IMR-90 (cell line): ENCODE measurements around the gene ZNF416. TPM values are rescaled to one million over a fixed set of nuclear protein-coding genes. Genes with fewer than 3 reads are reported as not detected.

Source experiments
- ATAC-seq: fragments of 200-7000 bp; cut with Tn5 transposase; 2 replicates; pipeline ENCODE4 v1.9.1; 2020; ENCODE audit warnings: low read depth, mild to moderate bottlenecking, moderate library complexity
- BruUV-seq: library from RNA; stranded (reverse); fragments of 400-500 nt; replicated peaks from 2 replicates; lab custom pipeline; 2021; lab: Mats Ljungman, UMichigan
- CTCF ChIA-PET: fragments of 300-600 bp; formaldehyde crosslinking; extraction: SDS; loops from one replicate; lab custom pipeline; 2021; ENCODE audit warnings: antibody characterized with exemption; lab: Yijun Ruan, JAX
- POLR2A ChIA-PET: fragments of 300-600 bp; sonication (Branson Sonifier 250); formaldehyde crosslinking; loops from one replicate; lab custom pipeline; 2022; ENCODE audit warnings: antibody characterized with exemption; ENCODE audit not compliant: unreplicated experiment; lab: Charles Lee
- DNase-seq: peaks from one replicate; pipeline ENCODE4 v3.0.0; 2013
- H2AFZ ChIP-seq: replicated peaks from 2 replicates; pipeline ENCODE3; 2013; ENCODE audit warnings: low read length, mild to moderate bottlenecking; ENCODE audit not compliant: poor library complexity
- H2AK5ac ChIP-seq: 2 replicates; pipeline ENCODE4 v1.6.1; 2013; ENCODE audit warnings: low read depth, low read length, inconsistent platforms
- H2AK9ac ChIP-seq: replicated peaks from 2 replicates; pipeline ENCODE3; 2013; ENCODE audit warnings: mild to moderate bottlenecking, low read depth, low read length, moderate library complexity; ENCODE audit not compliant: poor library complexity
- H2BK120ac ChIP-seq: 2 replicates; pipeline ENCODE4 v1.6.1; 2013; ENCODE audit warnings: low read depth, low read length, inconsistent platforms
- H2BK15ac ChIP-seq: 3 replicates; pipeline ENCODE4 v1.6.1; 2013; ENCODE audit warnings: low read depth, low read length, inconsistent platforms
- H2BK20ac ChIP-seq: 2 replicates; pipeline ENCODE4 v1.6.1; 2013; ENCODE audit warnings: low read depth, mild to moderate bottlenecking, inconsistent platforms, low read length, moderate library complexity
- H2BK5ac ChIP-seq: 2 replicates; pipeline ENCODE4 v1.6.1; 2013; ENCODE audit warnings: mild to moderate bottlenecking, low read depth, low read length, inconsistent platforms; ENCODE audit not compliant: poor library complexity, severe bottlenecking
- H3K14ac ChIP-seq: replicated peaks from 2 replicates; pipeline ENCODE4 v1.6.1; 2013; ENCODE audit warnings: low read depth, low read length, inconsistent platforms
- H3K18ac ChIP-seq: 2 replicates; pipeline ENCODE4 v1.6.1; 2013; ENCODE audit warnings: low read depth, low read length, control low read depth
- H3K23ac ChIP-seq: 2 replicates; pipeline ENCODE4 v1.6.1; 2013; ENCODE audit warnings: low read depth, low read length, inconsistent platforms
- H3K27ac ChIP-seq: 2 replicates; pipeline ENCODE4 v1.5.1; 2013; ENCODE audit warnings: mild to moderate bottlenecking, control low read depth, low read length; ENCODE audit not compliant: insufficient read depth
- H3K27me3 ChIP-seq: 2 replicates; pipeline ENCODE4 v1.6.1; 2013; ENCODE audit warnings: low read length; ENCODE audit not compliant: control insufficient read depth, insufficient read depth
- H3K36me3 ChIP-seq: 2 replicates; pipeline ENCODE4 v1.6.1; 2013; ENCODE audit warnings: low read length, mixed read lengths; ENCODE audit not compliant: control insufficient read depth, insufficient read depth
- H3K4ac ChIP-seq: 2 replicates; pipeline ENCODE4 v1.6.1; 2013; ENCODE audit warnings: low read depth, low read length, inconsistent platforms
- H3K4me1 ChIP-seq: 2 replicates; pipeline ENCODE4 v1.6.1; 2013; ENCODE audit warnings: low read length, mixed read lengths; ENCODE audit not compliant: control insufficient read depth, insufficient read depth
- H3K4me2 ChIP-seq: 2 replicates; pipeline ENCODE4 v1.6.1; 2013; ENCODE audit warnings: low read depth, mild to moderate bottlenecking, control low read depth, low read length, moderate library complexity
- H3K4me3 ChIP-seq: 2 replicates; pipeline ENCODE4 v1.5.1; 2013; ENCODE audit warnings: low read depth, mild to moderate bottlenecking, control low read depth, low read length, moderate library complexity; ENCODE audit not compliant: insufficient read depth
- H3K56ac ChIP-seq: 2 replicates; pipeline ENCODE4 v1.6.1; 2013; ENCODE audit warnings: low read length, inconsistent platforms; ENCODE audit not compliant: insufficient read depth; ENCODE audit errors: extremely low read depth
- H3K79me1 ChIP-seq, 2 experiments: 2 replicates each; pipeline ENCODE4 v1.6.1; 2013; ENCODE audit warnings: low read length in 2 of 2, inconsistent platforms in 1 of 2, low read depth in 1 of 2
- H3K9ac ChIP-seq: 2 replicates; pipeline ENCODE4 v1.6.1; 2013; ENCODE audit warnings: low read depth, low read length, control low read depth
- H3K9me1 ChIP-seq: 2 replicates; pipeline ENCODE4 v1.6.1; 2013; ENCODE audit warnings: low read length, inconsistent platforms; ENCODE audit not compliant: insufficient read depth
- H3K9me3 ChIP-seq: 2 replicates; pipeline ENCODE4 v1.6.1; 2013; ENCODE audit warnings: low read length; ENCODE audit not compliant: control insufficient read depth, insufficient read depth
- H4K20me1 ChIP-seq: 2 replicates; pipeline ENCODE4 v1.6.1; 2013; ENCODE audit warnings: low read length, inconsistent platforms; ENCODE audit not compliant: insufficient read depth
- H4K5ac ChIP-seq: 2 replicates; pipeline ENCODE4 v1.6.1; 2013; ENCODE audit warnings: mild to moderate bottlenecking, low read depth, low read length, control low read depth
- H4K8ac ChIP-seq, 2 experiments: 2 replicates each; pipeline ENCODE4 v1.6.1; 2013; ENCODE audit warnings: low read depth in 2 of 2, low read length in 2 of 2, control low read depth in 1 of 2, inconsistent platforms in 1 of 2
- H4K91ac ChIP-seq: 2 replicates; pipeline ENCODE4 v1.6.1; 2013; ENCODE audit warnings: low read depth, low read length, inconsistent platforms; ENCODE audit not compliant: insufficient read depth
- BHLHE40 ChIP-seq: fragments of 150-350 bp; IDR thresholded peaks from 2 replicates; pipeline ENCODE4 v1.6.1; 2016; ENCODE audit warnings: mild to moderate bottlenecking, low read depth, low read length
- CEBPB ChIP-seq: IDR thresholded peaks from 2 replicates; pipeline ENCODE4 v1.6.1; 2012; ENCODE audit warnings: low read depth, low read length, improper control_type of control experiment
- CHD1 ChIP-seq: IDR thresholded peaks from 2 replicates; pipeline ENCODE4 v1.6.1; 2012; ENCODE audit warnings: low read depth, low read length, improper control_type of control experiment
- CTCF ChIP-seq: conservative IDR thresholded peaks from 2 replicates; pipeline ENCODE4 v1.5.1; 2012; ENCODE audit warnings: mild to moderate bottlenecking, low read depth, low read length, improper control_type of control experiment
- ELK1 ChIP-seq: fragments of 150-350 bp; IDR thresholded peaks from 2 replicates; pipeline ENCODE4 v1.6.1; 2016; ENCODE audit warnings: low read depth, mild to moderate bottlenecking, low read length, moderate library complexity, borderline replicate concordance
- MAFK ChIP-seq: IDR thresholded peaks from 2 replicates; pipeline ENCODE4 v1.6.1; 2012; ENCODE audit warnings: low read depth, low read length, improper control_type of control experiment
- MAZ ChIP-seq: IDR thresholded peaks from 2 replicates; pipeline ENCODE4 v1.6.1; 2012; ENCODE audit warnings: low read depth, mild to moderate bottlenecking, low read length, improper control_type of control experiment, moderate library complexity, borderline replicate concordance
- RFX5 ChIP-seq: IDR thresholded peaks from 2 replicates; pipeline ENCODE4 v1.8.0; 2012; ENCODE audit warnings: low read depth, mild to moderate bottlenecking, low read length, moderate library complexity
- USF2 ChIP-seq: fragments of 150-350 bp; IDR thresholded peaks from 2 replicates; pipeline ENCODE4 v1.6.1; 2017; ENCODE audit warnings: mild to moderate bottlenecking, antibody characterized with exemption, low read length, low read depth
- dilution Hi-C: fragments of 300-500 bp; cut with HindIII; formaldehyde crosslinking; loops from one replicate; pipeline ENCODE4 v1.14.3; 2018; ENCODE audit warnings: low sequenced_read_pairs; ENCODE audit not compliant: unreplicated experiment
- in situ Hi-C: fragments of 300-500 bp; cut with MboI; formaldehyde crosslinking; loops from 3 replicates; pipeline ENCODE4 v1.14.3; 2019; ENCODE audit warnings: low sequenced_read_pairs, inconsistent platforms, mixed read lengths
- intact Hi-C: fragments of 100-400 bp; cut with micrococcal nuclease; formaldehyde crosslinking; loops from 2 replicates; pipeline ENCODE4 v1.10.0; 2022
- polyA plus RNA-seq, 3 experiments: library from polyadenylated mRNA; depleted of rRNA; stranded (reverse); fragments of >200 nt; gene quantifications; 2 replicates each; pipeline ENCODE4 v1.2.3, GENCODE V29; 2012; ENCODE audit warnings: low replicate concordance in 1 of 3
- total RNA-seq: library from RNA; depleted of rRNA; stranded (reverse); fragments of >200 nt; gene quantifications from 2 replicates; pipeline ENCODE4 v1.2.3, GENCODE V29; 2012

Gene ZNF416
- total and polyA plus RNA-seq, 2 of the 4 experiments (the other 2 are of a cell fraction): 2.6 to 8.1 TPM

DNA sequence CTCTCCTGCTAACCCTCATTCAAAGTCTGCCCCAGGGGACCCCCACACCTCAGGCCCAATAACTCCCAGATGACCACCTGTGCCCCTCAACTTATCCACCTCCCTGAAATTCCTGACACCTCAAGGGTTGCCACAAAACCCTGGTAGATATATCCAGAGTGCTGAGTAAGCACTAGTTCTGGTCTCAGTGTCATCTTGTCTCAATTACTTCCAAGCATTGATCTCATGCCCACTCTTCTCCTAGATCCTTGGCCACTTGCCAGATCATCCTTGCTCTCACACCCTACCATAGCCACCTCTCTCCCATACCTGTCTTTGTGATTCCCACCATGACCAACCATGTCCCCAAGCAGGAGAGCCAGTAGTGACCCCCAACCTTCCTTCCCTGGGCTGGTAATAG is 2.0 kb downstream of the ZNF416 start:
- Histone ChIP-seq H3K9ac (no peak overlapping the region), H3K4me2 (no peak overlapping the region), H3K27ac (no peak overlapping the region), H2BK120ac (no peak overlapping the region), H3K4me3 (no peak overlapping the region), H2BK5ac (no peak overlapping the region), H3K18ac (no peak overlapping the region), H4K91ac (no peak overlapping the region), H2AK5ac (no peak overlapping the region), H3K56ac (no peak overlapping the region), H2AK9ac (no peak overlapping the region), H4K20me1 (no peaks in the 10 kb centered on the region), H4K5ac (no peak overlapping the region), H3K23ac (no peak overlapping the region), H3K14ac (no peak overlapping the region), H3K9me3 (peaks cover 60% of the 10 kb centered on the region), H3K36me3 (peaks cover 56% of the 10 kb centered on the region), H4K8ac (no peak overlapping the region), H2AFZ (no peak overlapping the region), H3K4me1 (no peaks in the 10 kb centered on the region), H3K79me1 (peaks cover 29% of the 10 kb centered on the region in 2 experiments), H2BK15ac (no peak overlapping the region), H3K27me3 (no peaks in the 10 kb centered on the region), H3K9me1 (peaks cover 5% of the 10 kb centered on the region; the same call in 1 of the 2 replicates), H2BK20ac (no peak overlapping the region), H3K4ac (no peak overlapping the region)
- intact Hi-C loops: no loop called here
- no TSS peak for BruUV-seq
- dilution Hi-C loops: no loop called here
- no peak for DNase-seq
- in situ Hi-C loops: no loop called here
- ChIA-PET POLR2A (no interaction called here), CTCF (no interaction called here)
- no peak for ATAC-seq
- TF ChIP-seq MAFK: peak; percentile 57; the same call in 1 of the 2 replicates
- TF ChIP-seq BHLHE40: no peak
- no peak for TF ChIP-seq CHD1
- TF ChIP-seq CTCF: no peak
- TF ChIP-seq CEBPB: no peak
- TF ChIP-seq MAZ: no peak
- TF ChIP-seq RFX5: no peak
- no peak for TF ChIP-seq USF2
- TF ChIP-seq ELK1: no peak
